MM.1S (cell line): ENCODE measurements around the gene POLR3B.

Source experiments
- EZH2 ChIP-seq: fragments of 300-600 bp; sonication (generic); optimal IDR thresholded peaks from 2 replicates; pipeline ENCODE3; 2017; ENCODE audit warnings: low read depth, mild to moderate bottlenecking, antibody characterized with exemption, low read length, mixed read lengths
- EZH2phosphoT487 ChIP-seq: fragments of 300-600 bp; sonication (generic); IDR thresholded peaks from 2 replicates; pipeline ENCODE4 v1.6.1; 2018; ENCODE audit warnings: antibody characterized with exemption, low read length
- TF ChIP-seq, protein P1 (sequence below): fragments of 300-600 bp; sonication (generic); IDR thresholded peaks from 2 replicates; pipeline ENCODE4 v1.5.1; 2016; ENCODE audit warnings: antibody characterized with exemption, low read length, mixed read lengths

GRCh38 chr12:106506691-106507090 lies 149.1 kb downstream of the POLR3B start:
- TF ChIP-seq, protein P1, sequence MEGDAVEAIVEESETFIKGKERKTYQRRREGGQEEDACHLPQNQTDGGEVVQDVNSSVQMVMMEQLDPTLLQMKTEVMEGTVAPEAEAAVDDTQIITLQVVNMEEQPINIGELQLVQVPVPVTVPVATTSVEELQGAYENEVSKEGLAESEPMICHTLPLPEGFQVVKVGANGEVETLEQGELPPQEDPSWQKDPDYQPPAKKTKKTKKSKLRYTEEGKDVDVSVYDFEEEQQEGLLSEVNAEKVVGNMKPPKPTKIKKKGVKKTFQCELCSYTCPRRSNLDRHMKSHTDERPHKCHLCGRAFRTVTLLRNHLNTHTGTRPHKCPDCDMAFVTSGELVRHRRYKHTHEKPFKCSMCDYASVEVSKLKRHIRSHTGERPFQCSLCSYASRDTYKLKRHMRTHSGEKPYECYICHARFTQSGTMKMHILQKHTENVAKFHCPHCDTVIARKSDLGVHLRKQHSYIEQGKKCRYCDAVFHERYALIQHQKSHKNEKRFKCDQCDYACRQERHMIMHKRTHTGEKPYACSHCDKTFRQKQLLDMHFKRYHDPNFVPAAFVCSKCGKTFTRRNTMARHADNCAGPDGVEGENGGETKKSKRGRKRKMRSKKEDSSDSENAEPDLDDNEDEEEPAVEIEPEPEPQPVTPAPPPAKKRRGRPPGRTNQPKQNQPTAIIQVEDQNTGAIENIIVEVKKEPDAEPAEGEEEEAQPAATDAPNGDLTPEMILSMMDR, result no peak
- TF ChIP-seq EZH2 (no peak), EZH2phosphoT487 (no peak)
